ENCODE data around the gene NDUFV3.
"Not testable (repeated sequence)": the region's sequence is repeated elsewhere in the genome, so short reads cannot be mapped to it uniquely, and the experiment has no call there.

The NDUFV3 gene

GRCh38 chr21:42892931-42893755, at the start of gene NDUFV3:
NDUFV3 (plus strand) TSS chr21:42893309; CDS start chr21:42893334, 25 bp downstream.
- TF ChIP-seq, protein P1, sequence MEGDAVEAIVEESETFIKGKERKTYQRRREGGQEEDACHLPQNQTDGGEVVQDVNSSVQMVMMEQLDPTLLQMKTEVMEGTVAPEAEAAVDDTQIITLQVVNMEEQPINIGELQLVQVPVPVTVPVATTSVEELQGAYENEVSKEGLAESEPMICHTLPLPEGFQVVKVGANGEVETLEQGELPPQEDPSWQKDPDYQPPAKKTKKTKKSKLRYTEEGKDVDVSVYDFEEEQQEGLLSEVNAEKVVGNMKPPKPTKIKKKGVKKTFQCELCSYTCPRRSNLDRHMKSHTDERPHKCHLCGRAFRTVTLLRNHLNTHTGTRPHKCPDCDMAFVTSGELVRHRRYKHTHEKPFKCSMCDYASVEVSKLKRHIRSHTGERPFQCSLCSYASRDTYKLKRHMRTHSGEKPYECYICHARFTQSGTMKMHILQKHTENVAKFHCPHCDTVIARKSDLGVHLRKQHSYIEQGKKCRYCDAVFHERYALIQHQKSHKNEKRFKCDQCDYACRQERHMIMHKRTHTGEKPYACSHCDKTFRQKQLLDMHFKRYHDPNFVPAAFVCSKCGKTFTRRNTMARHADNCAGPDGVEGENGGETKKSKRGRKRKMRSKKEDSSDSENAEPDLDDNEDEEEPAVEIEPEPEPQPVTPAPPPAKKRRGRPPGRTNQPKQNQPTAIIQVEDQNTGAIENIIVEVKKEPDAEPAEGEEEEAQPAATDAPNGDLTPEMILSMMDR (IDR thresholded peaks at IDR 0.05; ENCODE audit: low read depth, low read length, missing control alignments), result no peak
- H3K4me3 ChIP-seq (ENCODE audit: low read depth, low read length), result peak within 1 kb of the TSS; percentile 71
- in situ Hi-C loops (cut with HindIII; ENCODE audit: low sequenced_read_pairs), result no loop called here
- DNase-seq (ENCODE audit: low read depth), result peak; percentile 90

DNA sequence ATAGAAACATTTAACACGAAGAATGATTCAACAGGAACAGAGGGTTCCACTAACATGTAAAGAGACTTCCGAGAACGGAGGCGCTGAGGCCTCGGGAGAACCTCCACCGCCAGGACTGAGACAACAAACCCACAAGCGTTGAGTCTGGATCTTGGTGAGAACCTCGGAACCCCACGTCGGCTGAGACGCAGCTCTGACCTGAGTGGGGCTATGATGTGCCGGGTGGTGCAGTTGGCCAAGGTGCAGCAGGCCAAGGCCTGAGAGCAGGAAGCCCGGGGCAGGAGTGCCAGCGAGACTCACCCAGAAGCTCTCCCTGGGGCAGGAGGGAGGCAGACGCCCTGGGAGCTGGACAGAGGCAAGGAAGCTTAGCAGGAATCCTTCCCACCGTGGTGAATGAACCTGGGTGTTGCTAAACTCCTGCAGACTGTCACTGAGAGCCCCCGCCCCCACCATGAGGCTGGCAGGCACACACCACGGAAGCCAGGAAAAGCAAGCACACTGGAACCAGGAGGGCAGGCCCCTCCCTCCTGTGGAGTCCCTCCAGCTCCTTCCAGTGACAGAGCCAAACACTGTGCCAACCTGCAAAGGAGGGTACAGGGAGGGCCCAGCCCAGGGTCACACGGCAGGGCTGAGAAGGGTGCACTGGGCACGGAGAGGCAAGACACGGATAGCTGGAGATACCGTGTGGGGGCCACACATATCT, 48.5 kb upstream of the NDUFV3 start:
- H3K4me3 ChIP-seq (ENCODE audit: low read depth, low read length), result no peak overlapping the region
- DNase-seq (ENCODE audit: low read depth), result no peak
- TF ChIP-seq, protein P1 (IDR thresholded peaks at IDR 0.05; ENCODE audit: low read depth, low read length, missing control alignments), result no peak
- in situ Hi-C loops (cut with HindIII; ENCODE audit: low sequenced_read_pairs), result no loop called here

GRCh38 chr21:42845296-42845965, 47.7 kb upstream of the NDUFV3 start:
- DNase-seq (ENCODE audit: low read depth), result peak; percentile 20
- H3K4me3 ChIP-seq (ENCODE audit: low read depth, low read length), result no peak overlapping the region
- in situ Hi-C loops (cut with HindIII; ENCODE audit: low sequenced_read_pairs), result no loop called here
- TF ChIP-seq, protein P1 (IDR thresholded peaks at IDR 0.05; ENCODE audit: low read depth, low read length, missing control alignments), result no peak

GRCh38 chr21:42846221-42846620, 46.9 kb upstream of the NDUFV3 start:
- in situ Hi-C loops (cut with HindIII; ENCODE audit: low sequenced_read_pairs), result no loop called here
- H3K4me3 ChIP-seq (ENCODE audit: low read depth, low read length), result no peak overlapping the region
- DNase-seq (ENCODE audit: low read depth), result no peak
- TF ChIP-seq, protein P1 (IDR thresholded peaks at IDR 0.05; ENCODE audit: low read depth, low read length, missing control alignments), result no peak

DNA sequence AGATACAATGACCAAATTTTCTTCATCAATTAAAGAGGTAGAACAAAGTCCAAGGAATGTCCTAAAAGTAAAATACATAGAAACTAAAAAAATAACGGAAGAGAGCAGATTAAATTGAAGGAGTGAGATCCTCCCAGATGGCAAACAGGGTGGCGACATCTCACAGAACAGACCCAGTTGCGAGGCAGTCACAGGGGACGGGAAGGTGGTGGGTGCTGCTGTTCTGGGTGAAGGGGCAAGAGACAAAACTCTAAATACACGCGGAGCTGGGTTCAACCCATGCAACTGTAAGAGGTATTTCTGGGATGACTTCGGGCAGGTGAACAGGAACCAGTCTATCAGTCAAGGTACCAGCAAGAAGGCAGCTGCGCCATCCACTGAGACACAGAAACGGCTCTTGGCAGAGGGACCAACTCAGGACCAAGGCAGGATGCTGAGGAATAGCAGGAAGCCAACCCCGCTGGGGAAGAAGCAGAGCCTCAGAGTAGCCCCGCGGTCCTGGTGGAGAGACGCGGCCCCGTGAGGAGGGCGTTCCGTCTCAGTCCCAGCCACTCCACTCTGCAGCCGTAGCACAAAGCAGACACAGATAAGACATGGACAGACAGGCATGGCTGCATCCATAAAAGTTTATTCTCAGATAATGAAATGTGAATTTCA, 45.9 kb upstream of the NDUFV3 start:
- TF ChIP-seq, protein P1 (IDR thresholded peaks at IDR 0.05; ENCODE audit: low read depth, low read length, missing control alignments), result no peak
- no peak for DNase-seq (ENCODE audit: low read depth)
- in situ Hi-C loops (cut with HindIII; ENCODE audit: low sequenced_read_pairs), result no loop called here
- no peak overlapping the region for H3K4me3 ChIP-seq (ENCODE audit: low read depth, low read length)

DNA sequence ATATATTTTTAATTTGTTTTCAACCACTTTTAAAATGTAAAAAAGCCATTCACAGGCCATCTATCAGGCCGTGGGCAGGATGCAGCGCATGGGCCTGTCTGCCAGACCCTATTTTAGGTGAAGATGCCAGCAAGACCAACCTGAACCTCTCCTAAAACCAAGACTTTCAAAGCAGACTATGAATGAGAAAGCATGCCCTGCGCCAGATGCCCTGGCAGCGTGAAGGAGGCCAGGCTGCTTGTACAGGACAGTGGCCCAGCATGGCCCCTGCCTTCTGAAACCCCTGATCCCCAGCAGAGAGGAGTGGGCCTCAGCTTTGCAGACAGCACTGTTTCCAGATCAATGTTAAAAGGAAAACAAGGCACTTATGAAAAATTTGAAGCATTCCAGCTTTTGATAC, 45.4 kb upstream of the NDUFV3 start:
- TF ChIP-seq, protein P1 (IDR thresholded peaks at IDR 0.05; ENCODE audit: low read depth, low read length, missing control alignments), result no peak
- in situ Hi-C loops (cut with HindIII; ENCODE audit: low sequenced_read_pairs), result no loop called here
- H3K4me3 ChIP-seq (ENCODE audit: low read depth, low read length), result no peak overlapping the region
- DNase-seq (ENCODE audit: low read depth), result no peak

DNA sequence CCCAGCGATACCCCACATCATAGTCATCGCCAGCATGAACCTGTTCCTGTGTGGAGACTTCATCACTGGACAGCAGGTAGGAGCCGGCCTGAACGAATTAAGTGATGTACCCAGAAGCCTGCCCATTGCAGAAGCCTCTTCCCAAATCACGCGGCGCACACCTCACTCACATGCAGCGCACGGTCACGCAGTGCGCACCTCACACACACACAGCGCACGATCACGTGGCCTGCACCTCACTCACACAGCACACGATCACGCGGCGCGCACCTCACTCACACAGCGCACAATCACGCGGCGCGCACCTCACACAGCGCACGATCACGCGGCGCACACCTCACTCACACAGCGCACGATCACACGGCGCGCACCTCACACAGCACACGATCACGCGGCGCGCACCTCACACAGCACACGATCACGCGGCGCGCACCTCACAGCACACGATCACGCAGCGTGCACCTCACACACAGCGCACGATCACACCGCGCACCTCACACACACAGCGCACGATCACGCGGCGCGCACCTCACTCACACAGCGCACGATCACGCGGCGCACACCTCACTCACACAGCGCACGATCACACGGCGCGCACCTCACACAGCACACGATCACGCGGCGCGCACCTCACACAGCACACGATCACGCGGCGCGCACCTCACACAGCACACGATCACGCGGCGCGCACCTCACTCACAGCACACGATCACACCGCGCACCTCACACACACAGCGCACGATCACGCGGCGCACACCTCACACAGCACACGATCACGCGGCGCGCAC, 44.8 kb upstream of the NDUFV3 start:
- DNase-seq (ENCODE audit: low read depth); in situ Hi-C loops (cut with HindIII; ENCODE audit: low sequenced_read_pairs): not testable (repeated sequence)

More for the DNA sequence above, 44.8 kb upstream of the NDUFV3 start:
- H3K4me3 ChIP-seq (ENCODE audit: low read depth, low read length), result not testable (repeated sequence)

Measured in astrocyte of the cerebellum (primary cell).